ENCODE measurements around the gene SEMA3A.

SEMA3A gene

GRCh38 chr7:83984076-83984475 lies 210.5 kb downstream of the SEMA3A start:
- TF ChIP-seq CTCF (IDR thresholded peaks at IDR 0.05; ENCODE audit: low read depth, low read length): no peak
- no peak overlapping the region for H3K4me3 ChIP-seq (ENCODE audit: low read depth, low read length)

- H3K4me3 ChIP-seq (ENCODE audit: low read depth, low read length): no peak overlapping the region
- no peak for TF ChIP-seq CTCF (IDR thresholded peaks at IDR 0.05; ENCODE audit: low read depth, low read length)
Measured at GRCh38 chr7:83983606-83984005, 211.0 kb downstream of the SEMA3A start.

GRCh38 chr7:83976302-83976701 lies 218.3 kb downstream of the SEMA3A start:
- H3K4me3 ChIP-seq (ENCODE audit: low read depth, low read length): no peak overlapping the region
- TF ChIP-seq CTCF (IDR thresholded peaks at IDR 0.05; ENCODE audit: low read depth, low read length): no peak

- no peak overlapping the region for H3K4me3 ChIP-seq (ENCODE audit: low read depth, low read length)
- no peak for TF ChIP-seq CTCF (IDR thresholded peaks at IDR 0.05; ENCODE audit: low read depth, low read length)
Measured at GRCh38 chr7:83970081-83970480, 224.5 kb downstream of the SEMA3A start.

GRCh38 chr7:83964318-83964717 lies 230.3 kb downstream of the SEMA3A start:
- no peak overlapping the region for H3K4me3 ChIP-seq (ENCODE audit: low read depth, low read length)
- no peak for TF ChIP-seq CTCF (IDR thresholded peaks at IDR 0.05; ENCODE audit: low read depth, low read length)

GRCh38 chr7:83957333-83957732 lies 237.3 kb downstream of the SEMA3A start:
- no peak overlapping the region for H3K4me3 ChIP-seq (ENCODE audit: low read depth, low read length)
- no peak for TF ChIP-seq CTCF (IDR thresholded peaks at IDR 0.05; ENCODE audit: low read depth, low read length)

- no peak for TF ChIP-seq CTCF (IDR thresholded peaks at IDR 0.05; ENCODE audit: low read depth, low read length)
- H3K4me3 ChIP-seq (ENCODE audit: low read depth, low read length): no peak overlapping the region
Measured at GRCh38 chr7:83956104-83956503, 238.5 kb downstream of the SEMA3A start.
